Vagina (tissue), 2 donors: Measurements from ENCODE around the gene CCL26. TPM values are rescaled to one million over a fixed set of nuclear protein-coding genes. Genes with fewer than 3 reads are reported as not detected.
"Not testable (repeated sequence)": the region's sequence is repeated elsewhere in the genome, so short reads cannot be mapped to it uniquely, and the experiment has no call there.

Experiments
- DNase-seq, 2 donors: peaks; one replicate each; pipeline ENCODE4 v3.0.0-alpha.2; 2017; ENCODE audit errors: extremely low spot score in 2 of 2
- H3K27ac ChIP-seq: fragments of 200-600 bp; sonication (generic); one replicate; pipeline ENCODE4 v1.5.1; 2019
- H3K27me3 ChIP-seq: fragments of 200-600 bp; sonication (generic); one replicate; pipeline ENCODE4 v1.5.1; 2019
- H3K36me3 ChIP-seq, 2 donors: fragments of 200-600 bp; sonication (generic); one replicate each; pipeline ENCODE4 v1.5.1; 2017 to 2019
- H3K4me1 ChIP-seq: fragments of 200-600 bp; sonication (generic); one replicate; pipeline ENCODE4 v1.5.1; 2019
- H3K4me3 ChIP-seq, 2 donors: fragments of 200-600 bp; sonication (generic); 1 replicate in 1 of 2; 2 replicates in 1 of 2; pipeline ENCODE4 v1.5.1; 2016 to 2019
- H3K9me3 ChIP-seq: fragments of 200-600 bp; sonication (generic); one replicate; pipeline ENCODE4 v1.5.1; 2019
- CTCF ChIP-seq, 3 experiments: fragments of 450-650 bp in 2 of 3; fragments of 200-600 bp in 1 of 3; sonication (generic) in 1 of 3; IDR thresholded peaks; one replicate each; pipeline ENCODE4 v1.5.1; 2017 to 2019; ENCODE audit warnings: antibody characterized with exemption in 3 of 3, mild to moderate bottlenecking in 2 of 3, moderate library complexity in 2 of 3
- POLR2A ChIP-seq, 2 donors: fragments of 450-650 bp; IDR thresholded peaks; one replicate each; pipeline ENCODE4 v1.6.1; 2017; ENCODE audit warnings: antibody characterized with exemption in 2 of 2, mild to moderate bottlenecking in 2 of 2, moderate library complexity in 2 of 2
- POLR2AphosphoS5 ChIP-seq, 2 donors: sonication (generic); formaldehyde crosslinking; IDR thresholded peaks; one replicate each; pipeline ENCODE4 v1.9.0; 2017; ENCODE audit warnings: antibody characterized with exemption in 2 of 2, mild to moderate bottlenecking in 2 of 2, low read depth in 1 of 2; ENCODE audit not compliant: insufficient read depth in 1 of 2
- intact Hi-C: fragments of 100-400 bp; cut with DNase I; formaldehyde crosslinking; loops from one replicate; pipeline ENCODE4 v1.15.1; 2023
- total RNA-seq: library from RNA; depleted of rRNA; stranded (reverse); fragments of >200 nt; gene quantifications from one replicate; pipeline ENCODE4 v1.2.3, GENCODE V29; 2016

CCL26 gene
- total RNA-seq, 1 donor from 2014 or later, result not detected

GRCh38 chr7:75795831-75796285, 23.8 kb upstream of the CCL26 start:
- peaks cover 31% of the 10 kb centered on the region for H3K4me1 ChIP-seq
- intact Hi-C loops, result no loop called here
- no peak overlapping the region for H3K4me3 ChIP-seq
- H3K27ac ChIP-seq, result peak overlapping the region; percentile 53
- H3K36me3 ChIP-seq, result no peaks in the 10 kb centered on the region
- H3K9me3 ChIP-seq, result no peaks in the 10 kb centered on the region
- no peak for DNase-seq
- no peaks in the 10 kb centered on the region for H3K27me3 ChIP-seq
- TF ChIP-seq POLR2AphosphoS5 (IDR thresholded peaks at IDR 0.05; ENCODE audit: insufficient read depth in 1 of 2, low read depth in 1 of 2), result peak in 1 of 2 donors; percentile 55
- TF ChIP-seq POLR2A (IDR thresholded peaks at IDR 0.05), result no peak

GRCh38 chr7:75793676-75794075, 21.7 kb upstream of the CCL26 start:
- intact Hi-C loops, result no loop called here
- peaks cover 41% of the 10 kb centered on the region for H3K4me1 ChIP-seq
- no peak overlapping the region for H3K27ac ChIP-seq
- no peak for TF ChIP-seq CTCF (IDR thresholded peaks at IDR 0.05)
- no peak for TF ChIP-seq POLR2A (IDR thresholded peaks at IDR 0.05)
- no peak for TF ChIP-seq POLR2AphosphoS5 (IDR thresholded peaks at IDR 0.05; ENCODE audit: insufficient read depth in 1 of 2, low read depth in 1 of 2)
- no peaks in the 10 kb centered on the region for H3K27me3 ChIP-seq
- no peaks in the 10 kb centered on the region for H3K9me3 ChIP-seq
- no peak for DNase-seq
- no peak overlapping the region for H3K4me3 ChIP-seq
- H3K36me3 ChIP-seq, result no peaks in the 10 kb centered on the region

- H3K9me3 ChIP-seq, H3K36me3 ChIP-seq, H3K4me3 ChIP-seq, H3K27me3 ChIP-seq, intact Hi-C loops, DNase-seq: not testable (repeated sequence)
- Histone ChIP-seq H3K27ac (peak overlapping the region; percentile 89), H3K4me1 (peaks cover 41% of the 10 kb centered on the region)
Observed at GRCh38 chr7:75792567-75792966, 20.6 kb upstream of the CCL26 start.

- H3K27me3 ChIP-seq, result no peaks in the 10 kb centered on the region
- H3K4me1 ChIP-seq, result peaks cover 27% of the 10 kb centered on the region
- H3K9me3 ChIP-seq, result no peaks in the 10 kb centered on the region
- no peak for DNase-seq
- intact Hi-C loops, result no loop called here
- TF ChIP-seq POLR2A (IDR thresholded peaks at IDR 0.05) (no peak), CTCF (IDR thresholded peaks at IDR 0.05) (no peak), POLR2AphosphoS5 (IDR thresholded peaks at IDR 0.05; ENCODE audit: insufficient read depth in 1 of 2, low read depth in 1 of 2) (no peak)
- H3K36me3 ChIP-seq, result no peaks in the 10 kb centered on the region
- no peak overlapping the region for H3K4me3 ChIP-seq
- H3K27ac ChIP-seq, result peak overlapping the region; percentile 53
Observed at GRCh38 chr7:75789361-75789924, 17.4 kb upstream of the CCL26 start.

- H3K36me3 ChIP-seq, H3K4me3 ChIP-seq, H3K27me3 ChIP-seq, H3K9me3 ChIP-seq, intact Hi-C loops, DNase-seq: not testable (repeated sequence)
- H3K27ac ChIP-seq, result peak overlapping the region; percentile 20
- H3K4me1 ChIP-seq, result peaks cover 27% of the 10 kb centered on the region
Observed at GRCh38 chr7:75788154-75788847, 16.3 kb upstream of the CCL26 start.

- H3K27me3 ChIP-seq, H3K4me3 ChIP-seq, H3K9me3 ChIP-seq, H3K36me3 ChIP-seq, H3K4me1 ChIP-seq, H3K27ac ChIP-seq, intact Hi-C loops, DNase-seq: not testable (repeated sequence)
Observed at GRCh38 chr7:75783058-75783457, 11.0 kb upstream of the CCL26 start.

GRCh38 chr7:75780647-75781273, 8.7 kb upstream of the CCL26 start:
- intact Hi-C loops, H3K36me3 ChIP-seq, H3K27me3 ChIP-seq, DNase-seq, H3K4me1 ChIP-seq, H3K9me3 ChIP-seq: not testable (repeated sequence)
- H3K27ac ChIP-seq, result peak overlapping the region; percentile 61
- H3K4me3 ChIP-seq, result peak overlapping the region in 1 of 2 donors; percentile 33
